Skeletal muscle satellite cell (primary cell): ENCODE measurements around the gene SLC35E1.
"Not testable (repeated sequence)": the region's sequence is repeated elsewhere in the genome, so short reads cannot be mapped to it uniquely, and the experiment has no call there.

Experiments used
- H3K27me3 ChIP-seq: 2 replicates; pipeline ENCODE4 v1.7.0; 2013; ENCODE audit warnings: low read length; ENCODE audit not compliant: control insufficient read depth, insufficient read depth
- H3K36me3 ChIP-seq: 2 replicates; pipeline ENCODE4 v1.7.0; 2013; ENCODE audit warnings: mild to moderate bottlenecking, control low read depth, low read length; ENCODE audit not compliant: insufficient read depth
- H3K4me1 ChIP-seq: 2 replicates; pipeline ENCODE4 v1.7.0; 2013; ENCODE audit warnings: low read length; ENCODE audit not compliant: control insufficient read depth, insufficient read depth
- H3K4me2 ChIP-seq: 2 replicates; pipeline ENCODE4 v1.7.0; 2013; ENCODE audit warnings: mild to moderate bottlenecking, low read length
- H3K4me3 ChIP-seq: 2 replicates; pipeline ENCODE4 v1.7.0; 2013; ENCODE audit warnings: low read length
- H3K9ac ChIP-seq: 2 replicates; pipeline ENCODE4 v1.7.0; 2013; ENCODE audit warnings: mild to moderate bottlenecking, low read depth, low read length, moderate library complexity
- H3K9me3 ChIP-seq: replicated peaks from 2 replicates; pipeline ENCODE4 v1.7.0; 2013; ENCODE audit warnings: mild to moderate bottlenecking, control low read depth, low read length

SLC35E1 gene

DNA sequence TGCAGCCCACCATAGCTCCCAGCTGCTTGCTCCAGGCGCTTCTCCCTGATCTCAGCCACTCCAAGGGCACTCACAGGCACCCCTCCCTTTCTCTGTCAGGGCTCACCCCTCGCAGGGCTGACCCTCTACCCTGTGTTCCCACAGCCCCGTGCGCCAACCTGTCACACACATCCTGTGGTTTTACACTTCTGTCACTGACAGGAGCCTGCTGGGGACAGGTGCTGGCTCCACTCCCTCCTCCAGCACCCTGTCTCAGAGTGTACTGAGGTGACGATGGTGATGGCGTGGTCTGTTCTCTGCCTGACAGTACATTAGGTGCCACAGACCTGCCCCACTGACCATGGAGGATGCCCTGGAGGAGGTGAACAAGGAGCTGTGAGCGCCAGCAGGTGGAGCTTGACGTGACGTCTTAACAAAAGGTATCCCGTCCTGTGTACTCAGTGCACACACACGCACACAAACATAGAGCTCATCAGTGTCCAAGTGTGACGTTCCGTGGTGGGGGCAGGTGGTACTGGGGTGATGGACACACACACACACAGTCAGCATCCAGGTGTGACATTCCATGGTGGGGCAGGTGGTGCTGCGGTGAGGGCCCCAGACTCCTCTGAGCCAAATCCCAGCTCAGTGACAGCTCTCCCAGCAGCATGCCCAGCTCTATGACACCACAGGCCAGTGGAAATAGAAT, 55.1 kb downstream of the SLC35E1 start:
- Histone ChIP-seq H3K4me2 (no peak overlapping the region), H3K36me3 (peaks cover 53% of the 10 kb centered on the region), H3K4me1 (no peaks in the 10 kb centered on the region), H3K9me3 (no peaks in the 10 kb centered on the region), H3K4me3 (no peak overlapping the region), H3K9ac (no peak overlapping the region), H3K27me3 (no peaks in the 10 kb centered on the region)

DNA sequence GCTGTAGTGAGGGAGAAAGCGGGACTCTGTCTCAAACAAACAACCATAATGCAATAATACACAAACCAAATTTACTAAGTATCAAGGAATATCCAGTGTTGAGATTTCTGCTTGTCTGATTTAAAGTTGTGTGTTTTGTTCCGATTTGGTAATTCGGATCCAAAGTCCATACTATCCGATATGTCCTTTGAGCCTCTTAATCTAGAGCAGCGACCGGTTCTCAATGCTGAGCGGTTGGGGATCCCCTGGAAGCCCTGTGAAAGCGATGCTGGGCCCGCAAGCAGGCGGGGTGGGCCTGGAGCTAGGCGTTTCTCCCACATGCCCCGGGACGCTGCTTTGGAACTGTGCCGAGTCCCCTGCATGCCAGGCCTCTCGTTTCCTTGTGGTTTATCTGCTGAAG, 55.8 kb downstream of the SLC35E1 start:
- Histone ChIP-seq H3K9me3 (no peaks in the 10 kb centered on the region), H3K36me3 (peaks cover 47% of the 10 kb centered on the region), H3K4me1 (no peaks in the 10 kb centered on the region), H3K9ac (no peak overlapping the region), H3K4me3 (no peak overlapping the region), H3K4me2 (no peak overlapping the region), H3K27me3 (no peaks in the 10 kb centered on the region)

DNA sequence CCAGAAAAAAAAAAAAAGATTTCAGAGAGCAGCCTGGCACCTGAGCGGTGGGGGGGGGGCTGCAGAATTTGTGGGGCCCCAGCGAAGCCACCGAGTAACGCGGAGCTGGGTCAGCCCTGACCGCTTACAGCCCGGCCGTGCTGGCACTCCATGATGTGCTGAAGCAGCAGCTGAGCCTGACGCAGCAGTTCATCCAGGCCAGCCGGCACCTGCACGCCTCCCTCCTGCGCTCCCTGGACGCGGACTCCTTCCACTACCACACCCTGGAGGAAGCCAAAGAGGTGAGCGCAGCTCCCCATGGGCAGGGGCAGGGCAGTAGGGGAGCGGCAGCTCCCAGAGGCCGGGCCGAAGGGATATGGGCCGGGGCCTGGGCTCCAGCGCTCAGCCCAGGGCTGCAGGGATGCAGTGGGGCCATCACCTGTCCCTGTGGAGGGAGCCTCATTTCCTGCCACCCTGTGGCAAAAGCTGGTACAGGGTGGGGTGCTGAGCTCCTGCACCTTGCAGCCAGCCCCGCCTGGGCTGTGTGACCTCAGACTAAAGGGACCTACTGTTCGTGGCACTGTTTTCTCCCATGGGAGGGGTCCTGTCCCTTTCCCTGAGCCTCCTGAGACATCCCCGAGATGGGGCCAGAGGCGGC, 57.7 kb downstream of the SLC35E1 start:
- Histone ChIP-seq H3K4me1 (no peaks in the 10 kb centered on the region), H3K27me3 (no peaks in the 10 kb centered on the region), H3K9me3 (no peaks in the 10 kb centered on the region), H3K4me2 (no peak overlapping the region), H3K9ac (no peak overlapping the region), H3K36me3 (peaks cover 37% of the 10 kb centered on the region), H3K4me3 (no peak overlapping the region)

DNA sequence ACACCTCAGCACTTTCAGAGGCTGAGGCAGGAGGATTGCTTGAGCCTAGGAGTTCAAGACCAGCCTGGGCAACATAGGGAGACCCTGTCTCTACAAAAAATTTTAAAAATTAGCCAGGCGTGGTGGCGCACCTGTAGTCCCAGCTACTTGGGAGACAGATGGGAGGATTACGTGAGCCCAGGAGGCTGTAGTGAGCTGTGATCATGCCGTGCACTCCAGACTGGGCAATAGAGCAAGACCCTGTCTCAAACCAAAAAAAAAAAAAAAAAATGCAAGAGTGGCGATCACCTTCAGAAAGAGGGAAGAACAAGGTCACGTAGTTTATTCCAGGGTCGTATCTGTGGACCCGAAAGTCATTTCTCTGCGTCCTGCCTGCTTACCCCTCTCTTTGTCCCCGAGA, 59.6 kb downstream of the SLC35E1 start:
- H3K36me3 ChIP-seq: peaks cover 22% of the 10 kb centered on the region

DNA sequence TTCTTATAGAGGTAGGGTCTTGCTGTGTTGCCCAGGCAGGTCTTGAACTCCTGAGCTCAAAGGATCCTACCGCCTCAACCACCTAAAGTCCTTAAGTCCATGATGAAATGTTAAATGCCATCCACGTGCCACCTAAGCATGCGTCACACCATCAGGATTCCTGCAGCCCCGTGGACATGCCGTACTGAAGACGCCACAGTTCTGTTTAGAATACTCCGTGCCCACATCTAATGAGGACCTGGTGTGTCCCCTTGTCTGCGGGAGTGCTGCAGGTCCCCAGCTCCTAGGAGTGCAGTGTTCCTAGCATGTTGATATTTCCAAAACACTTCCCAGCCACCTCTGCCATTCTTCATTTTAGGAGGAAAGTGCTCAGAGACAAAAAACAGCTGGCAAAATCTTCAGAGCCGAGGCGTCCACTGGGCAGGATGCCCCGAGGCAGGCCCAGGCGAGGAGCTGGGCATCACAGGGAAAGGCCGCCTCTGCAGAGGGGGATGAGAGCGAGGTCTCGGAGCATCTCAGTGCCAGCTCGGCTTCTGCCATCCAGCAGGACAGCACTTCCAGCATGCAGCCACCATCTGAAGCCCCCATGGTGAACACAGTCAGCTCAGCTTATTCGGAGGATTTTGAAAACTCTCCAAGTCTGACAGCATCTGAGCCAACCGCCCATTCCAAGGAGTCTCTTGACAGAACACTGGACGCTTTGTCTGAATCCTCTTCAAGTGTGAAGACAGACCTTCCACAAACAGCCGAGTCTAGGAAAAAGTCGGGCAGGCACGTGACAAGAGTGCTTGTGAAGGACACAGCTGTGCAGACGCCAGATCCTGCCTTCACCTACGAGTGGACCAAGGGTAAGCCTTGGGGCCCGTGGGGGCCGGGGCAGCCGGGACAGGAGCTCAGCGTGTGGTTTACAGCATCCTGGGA, 62.8 kb downstream of the SLC35E1 start:
- Histone ChIP-seq H3K36me3 (peaks cover 12% of the 10 kb centered on the region), H3K9ac (no peak overlapping the region), H3K4me2 (no peak overlapping the region), H3K9me3 (no peaks in the 10 kb centered on the region), H3K4me3 (no peak overlapping the region), H3K4me1 (peaks cover 3% of the 10 kb centered on the region), H3K27me3 (no peaks in the 10 kb centered on the region)

More for the DNA sequence above, 59.6 kb downstream of the SLC35E1 start:
- H3K4me2 ChIP-seq, H3K9ac ChIP-seq, H3K27me3 ChIP-seq, H3K4me3 ChIP-seq, H3K4me1 ChIP-seq, H3K9me3 ChIP-seq: not testable (repeated sequence)

DNA sequence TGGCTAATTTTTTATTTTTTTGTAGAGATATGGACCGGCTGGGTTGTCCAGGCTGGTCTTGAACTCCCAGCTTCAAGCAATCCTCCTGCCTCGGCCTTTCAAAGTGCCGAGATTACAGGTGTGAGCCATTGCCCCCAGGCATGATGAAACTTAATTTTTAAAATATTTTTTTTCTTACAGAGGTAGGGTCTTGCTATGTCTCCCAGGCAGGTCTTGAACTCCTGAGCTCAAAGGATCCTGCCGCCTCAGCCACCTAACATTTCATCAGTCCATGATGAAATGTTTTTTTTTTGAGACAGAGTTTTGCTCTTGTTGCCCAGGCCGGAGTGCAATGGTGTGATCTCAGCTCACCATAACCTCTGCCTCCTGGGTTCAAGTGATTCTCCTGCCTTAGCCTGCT, 63.7 kb downstream of the SLC35E1 start:
- no peaks in the 10 kb centered on the region for H3K27me3 ChIP-seq
- H3K4me2 ChIP-seq: no peak overlapping the region
- H3K9me3 ChIP-seq: no peaks in the 10 kb centered on the region
- peaks cover 3% of the 10 kb centered on the region for H3K4me1 ChIP-seq
- H3K4me3 ChIP-seq: no peak overlapping the region
- H3K36me3 ChIP-seq: peaks cover 19% of the 10 kb centered on the region
- no peak overlapping the region for H3K9ac ChIP-seq

DNA sequence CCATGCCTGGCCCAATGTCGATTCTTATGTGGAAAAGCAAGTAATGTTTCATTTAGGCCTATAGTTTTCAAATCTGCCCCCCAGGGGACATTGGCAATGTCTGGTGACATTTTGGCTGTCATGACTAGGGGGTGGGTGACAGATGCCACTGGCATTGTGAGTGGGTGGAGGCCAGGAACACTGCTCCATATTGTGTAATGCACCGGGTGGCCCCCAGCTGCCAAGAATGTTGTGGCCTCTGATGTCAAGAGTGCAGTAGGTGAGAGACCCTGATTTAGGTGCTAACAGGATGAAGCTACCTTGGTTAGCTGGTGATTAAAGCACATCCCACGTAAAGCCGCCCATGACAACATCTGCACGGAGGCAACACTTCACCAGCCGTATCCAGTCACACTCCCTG, 65.3 kb downstream of the SLC35E1 start:
- Histone ChIP-seq H3K9ac (no peak overlapping the region), H3K4me3 (no peak overlapping the region), H3K4me1 (peaks cover 3% of the 10 kb centered on the region), H3K36me3 (peaks cover 24% of the 10 kb centered on the region), H3K9me3 (no peaks in the 10 kb centered on the region), H3K27me3 (no peaks in the 10 kb centered on the region), H3K4me2 (no peak overlapping the region)

DNA sequence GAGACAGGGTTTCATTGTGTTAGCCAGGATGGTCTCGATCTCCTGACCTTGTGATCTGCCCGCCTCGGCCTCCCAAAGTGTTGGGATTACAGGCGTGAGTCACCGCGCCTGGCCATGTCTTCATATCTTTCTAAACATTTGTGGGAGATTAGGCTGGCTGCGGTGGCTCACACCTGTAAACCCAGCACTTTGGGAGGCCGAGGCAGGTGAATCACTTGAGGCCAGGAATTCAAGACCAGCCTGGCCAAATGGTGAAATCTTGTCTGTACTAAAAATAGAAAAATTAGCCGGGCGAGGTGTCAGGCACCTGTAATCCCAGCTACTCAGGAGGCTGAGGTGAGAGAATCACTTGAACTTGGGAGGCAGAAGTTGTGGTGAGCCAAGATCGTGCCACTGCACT, 66.1 kb downstream of the SLC35E1 start:
- H3K4me1 ChIP-seq, H3K9ac ChIP-seq, H3K4me2 ChIP-seq, H3K9me3 ChIP-seq, H3K27me3 ChIP-seq, H3K4me3 ChIP-seq: not testable (repeated sequence)
- peaks cover 25% of the 10 kb centered on the region for H3K36me3 ChIP-seq

DNA sequence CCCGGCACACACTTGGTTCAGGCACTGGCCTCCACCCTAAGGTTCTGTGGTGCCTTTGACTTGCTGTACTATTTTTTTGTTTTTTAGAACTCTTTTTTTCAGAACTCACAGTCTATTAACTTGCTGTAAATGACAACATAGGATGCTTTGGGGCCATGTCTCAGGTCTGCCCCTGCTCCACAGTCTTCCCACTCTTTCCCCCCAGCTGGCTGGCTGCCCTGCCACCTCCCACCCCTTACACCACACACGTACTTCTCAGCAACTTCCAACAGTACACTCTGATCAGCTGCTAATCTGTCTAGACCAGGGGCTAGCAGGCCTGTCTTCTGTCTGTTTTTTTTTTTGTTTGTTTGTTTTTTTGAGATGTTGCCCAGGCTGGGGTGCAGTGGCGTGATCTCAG, 67.9 kb downstream of the SLC35E1 start:
- no peaks in the 10 kb centered on the region for H3K9me3 ChIP-seq
- peaks cover 21% of the 10 kb centered on the region for H3K36me3 ChIP-seq
- no peak overlapping the region for H3K4me2 ChIP-seq
- H3K4me1 ChIP-seq: peaks cover 3% of the 10 kb centered on the region
- no peaks in the 10 kb centered on the region for H3K27me3 ChIP-seq
- no peak overlapping the region for H3K4me3 ChIP-seq
- H3K9ac ChIP-seq: no peak overlapping the region
